NCI-H187 (cell line): ENCODE results near the gene UBE2R2.
"Not testable (repeated sequence)": the region's sequence is repeated elsewhere in the genome, so short reads cannot be mapped to it uniquely, and the experiment has no call there.

Experiments used
- DNase-seq, 2 experiments: peaks; one replicate each; lab custom pipeline; 2025; lab: John Stamatoyannopoulos, UW

UBE2R2 gene

GRCh38 chr9:33927694-33928093, 110.7 kb downstream of the UBE2R2 start:
- DNase-seq: no peak

GRCh38 chr9:33931326-33931725, 114.4 kb downstream of the UBE2R2 start:
- DNase-seq: no peak

- DNase-seq: no peak
Measured at GRCh38 chr9:33932078-33932807, 115.3 kb downstream of the UBE2R2 start.

DNA sequence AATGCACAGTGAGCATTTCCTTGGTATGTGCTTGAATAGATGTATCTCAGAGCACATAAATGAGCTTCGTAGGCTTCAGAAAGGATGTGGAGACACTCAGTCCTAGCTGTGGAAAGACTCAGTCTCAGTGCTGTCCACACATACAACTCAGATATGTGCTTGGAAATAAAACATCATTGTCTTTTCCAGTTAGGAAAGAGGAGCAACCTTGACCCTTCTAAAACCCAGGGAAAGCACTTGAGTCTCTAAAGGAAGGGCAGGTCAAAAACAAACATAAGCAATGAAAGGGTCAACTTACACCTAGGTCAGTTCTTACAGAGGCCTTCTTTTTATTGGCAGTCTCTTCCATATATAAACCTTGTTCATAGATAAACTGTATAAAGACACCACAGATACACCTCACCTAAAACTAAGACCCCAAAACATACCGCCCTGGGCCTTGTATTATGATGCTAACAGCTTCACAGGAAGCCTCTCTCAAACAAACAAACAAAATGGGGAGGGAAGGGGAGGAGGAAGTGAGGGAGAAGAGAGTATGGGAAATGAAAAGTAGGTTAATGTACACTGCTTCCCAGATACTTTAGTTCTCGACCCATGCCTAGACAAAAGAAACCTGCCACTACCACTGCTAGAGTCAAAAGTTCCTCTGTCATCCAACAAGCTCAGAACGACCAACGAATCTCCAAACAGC, 117.4 kb downstream of the UBE2R2 start:
- no peak for DNase-seq

GRCh38 chr9:33939924-33940874, 123.2 kb downstream of the UBE2R2 start:
- DNase-seq: no peak

GRCh38 chr9:33942471-33943083, 125.6 kb downstream of the UBE2R2 start:
- no peak for DNase-seq

GRCh38 chr9:33943389-33943788, 126.4 kb downstream of the UBE2R2 start:
- no peak for DNase-seq

DNA sequence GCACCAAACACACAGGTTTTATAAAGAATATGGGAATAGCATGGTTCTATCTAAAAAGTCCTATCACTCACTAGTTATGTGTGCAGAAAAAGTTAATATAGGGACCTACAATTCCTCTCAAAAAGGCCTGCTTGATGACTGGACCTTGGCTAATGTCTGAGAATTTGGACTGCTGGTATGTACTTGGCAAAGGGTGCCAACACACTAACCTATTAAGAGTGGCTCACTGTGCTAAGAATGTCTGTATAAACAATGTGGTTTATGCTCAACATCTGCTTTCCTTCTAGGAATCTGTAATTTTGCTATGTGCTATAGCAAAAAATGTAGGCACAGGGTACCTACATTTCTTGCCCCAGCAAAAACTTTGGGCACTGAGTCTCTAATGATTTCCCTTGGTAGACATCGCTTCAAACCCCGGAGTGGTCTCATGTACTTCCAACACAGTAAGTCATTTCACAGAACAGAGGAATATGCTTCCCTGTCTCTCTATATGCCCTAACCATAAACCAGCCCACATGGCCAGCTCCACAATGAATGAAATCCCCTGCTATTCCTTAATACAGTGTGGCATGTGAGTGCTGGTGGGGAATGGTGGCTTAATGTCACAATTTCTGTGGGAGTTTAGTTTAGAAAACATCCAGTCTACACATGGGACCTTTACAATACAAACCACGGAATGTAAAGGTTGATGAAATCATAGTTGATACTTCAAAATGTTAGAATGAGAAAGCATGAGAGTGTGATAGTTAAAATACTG, 130.0 kb downstream of the UBE2R2 start:
- DNase-seq: no peak

DNA sequence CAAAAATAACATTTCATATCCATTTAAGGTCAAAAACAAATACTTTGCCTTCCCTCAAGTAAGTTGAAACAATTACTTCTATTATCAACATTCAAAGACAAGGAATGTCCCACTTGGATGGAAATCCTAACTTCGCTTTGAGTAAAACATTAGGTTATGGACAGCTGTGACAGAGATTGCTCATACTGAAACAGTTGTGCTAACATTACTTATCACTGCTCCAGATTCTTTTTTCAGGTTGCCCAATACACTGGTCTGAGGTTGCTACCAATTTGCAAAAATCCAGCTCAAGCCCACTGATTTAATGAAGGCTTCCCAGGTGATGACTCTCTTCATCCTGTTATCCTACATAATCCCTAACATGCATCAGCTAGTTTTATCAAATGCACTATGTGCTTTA, 133.4 kb downstream of the UBE2R2 start:
- no peak for DNase-seq

DNA sequence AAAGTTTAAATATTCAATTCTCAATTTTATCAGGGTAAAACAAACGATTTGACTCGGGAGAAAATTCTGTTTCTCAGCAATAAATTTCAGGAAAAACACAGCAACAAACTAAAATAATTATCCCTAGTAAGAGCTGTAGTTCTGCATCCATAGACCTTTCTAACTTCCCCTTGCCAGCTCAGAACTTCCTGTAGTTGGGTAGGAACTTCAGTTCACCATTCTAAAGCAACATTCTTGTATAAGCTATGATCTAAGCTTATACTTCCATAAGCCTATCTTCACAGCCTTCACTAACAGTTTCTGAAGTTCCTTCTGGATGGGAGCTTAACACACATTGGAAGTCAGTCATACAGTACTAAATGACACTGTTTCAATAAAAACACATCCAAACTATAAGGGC, 135.1 kb downstream of the UBE2R2 start:
- DNase-seq: no peak

DNA sequence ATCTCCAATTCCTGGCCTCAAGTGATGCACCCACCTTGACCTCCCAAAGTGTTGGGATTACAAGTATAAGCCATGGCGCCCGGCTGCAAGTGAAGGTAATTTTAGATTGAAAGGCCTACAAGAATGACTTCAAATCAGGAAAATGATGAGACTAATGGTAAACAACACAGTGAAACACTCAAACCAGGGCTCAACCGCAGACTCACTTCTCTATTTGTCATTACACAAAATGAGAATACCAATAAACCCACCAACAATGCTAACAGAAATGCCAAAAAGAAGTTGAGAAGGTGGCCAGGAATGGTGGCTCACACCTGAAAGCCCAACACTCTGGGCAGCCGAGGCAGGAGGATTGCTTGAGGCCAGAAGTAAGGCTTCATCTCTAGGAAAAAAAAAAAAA, 139.6 kb downstream of the UBE2R2 start:
- DNase-seq: no peak

DNA sequence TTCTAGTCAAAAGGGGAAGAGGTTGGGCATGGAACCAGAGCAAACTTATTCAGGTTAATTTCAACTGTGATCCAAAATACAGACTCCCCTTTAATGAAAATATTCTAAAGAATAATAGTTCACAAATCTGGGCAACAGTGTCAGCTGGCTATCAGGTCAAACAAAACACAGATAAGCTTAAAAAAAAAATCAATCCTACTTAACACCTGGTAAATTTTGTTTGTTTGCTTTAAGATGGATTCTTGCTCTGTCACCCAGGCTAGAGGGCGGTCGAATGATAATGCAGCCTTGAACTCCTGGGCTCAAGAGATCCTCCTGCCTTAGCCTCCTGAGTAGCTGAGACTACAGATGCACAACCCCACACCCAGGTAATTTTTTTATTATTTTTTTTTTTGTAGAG, 142.8 kb downstream of the UBE2R2 start:
- no peak for DNase-seq

- DNase-seq: not testable (repeated sequence)
Measured at GRCh38 chr9:33962468-33962867, 145.5 kb downstream of the UBE2R2 start.

DNA sequence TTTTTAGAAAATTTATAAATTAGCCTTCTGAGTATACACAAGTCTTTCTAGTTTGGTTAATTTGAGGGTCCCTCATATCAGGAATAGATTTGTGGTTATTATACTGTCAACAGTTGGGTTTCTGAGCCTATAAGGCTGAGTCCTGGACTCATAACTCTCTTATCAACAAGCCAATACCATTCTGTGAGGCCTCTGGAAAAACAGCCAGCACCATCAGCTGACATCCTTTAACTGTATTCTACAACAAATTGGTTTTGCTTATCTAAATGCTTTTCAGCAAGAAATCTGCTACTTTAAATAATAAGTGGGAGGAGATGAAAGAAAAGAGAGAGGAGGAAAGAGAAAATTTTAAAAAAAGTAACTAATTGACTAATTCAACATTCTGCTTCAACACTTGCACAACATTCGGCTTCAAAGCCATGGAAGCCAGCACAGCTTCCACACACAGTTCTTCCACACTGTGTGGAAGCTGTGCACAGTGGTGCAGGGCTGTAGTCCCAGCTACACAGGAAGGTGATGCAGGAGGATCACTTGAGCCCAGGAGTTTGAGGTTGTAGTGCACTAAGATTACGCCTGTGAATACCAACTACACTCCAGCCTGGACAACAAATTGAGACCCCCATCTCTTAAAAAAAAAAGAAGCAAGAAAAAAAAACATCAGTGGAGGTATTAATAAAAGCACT, 147.3 kb downstream of the UBE2R2 start:
- no peak for DNase-seq
